B cell (primary cell): Measurements from ENCODE around the gene FUT7. TPM values are rescaled to one million over a fixed set of nuclear protein-coding genes. Genes with fewer than 3 reads are reported as not detected.
"Not testable (repeated sequence)": the region's sequence is repeated elsewhere in the genome, so short reads cannot be mapped to it uniquely, and the experiment has no call there.

Experiments used
- ATAC-seq: fragments of 200-7000 bp; cut with Tn5 transposase; one replicate; pipeline ENCODE4 v1.10.0; 2021; ENCODE audit warnings: low read depth, mild to moderate bottlenecking, moderate number of reproducible peaks, moderate library complexity
- CTCF ChIA-PET: fragments of 350-600 bp; sonication (Branson Sonifier 250); formaldehyde crosslinking; loops from one replicate; lab custom pipeline; 2021; ENCODE audit warnings: antibody characterized with exemption, inconsistent platforms; lab: Charles Lee
- POLR2A ChIA-PET: fragments of 350-600 bp; sonication (Branson Sonifier 250); formaldehyde crosslinking; loops from one replicate; lab custom pipeline; 2021; ENCODE audit warnings: antibody characterized with exemption; lab: Charles Lee
- DNase-seq: peaks from one replicate; pipeline ENCODE4 v3.0.0; 2013
- H2AFZ ChIP-seq: 2 replicates; pipeline ENCODE4 v1.6.1; 2012; ENCODE audit warnings: mild to moderate bottlenecking, low read depth, low read length; ENCODE audit not compliant: insufficient read depth, poor library complexity, severe bottlenecking
- H3K27ac ChIP-seq, 2 donors: 1 replicate in 1 of 2; 2 replicates in 1 of 2; pipeline ENCODE4 v1.5.1; 2012 to 2013; ENCODE audit warnings: low read length in 2 of 2, mild to moderate bottlenecking in 2 of 2, moderate library complexity in 1 of 2
- H3K27me3 ChIP-seq, 4 experiments: fragments of 200-600 bp in 1 of 4; sonication (generic) in 1 of 4; replicated peaks in 1 of 4; 1 replicate in 2 of 4; 2 replicates in 2 of 4; pipeline versions ENCODE4 v1.6.1 to v1.7.0; 2013 to 2016; ENCODE audit warnings: low read length in 3 of 4, mild to moderate bottlenecking in 2 of 4, mixed read lengths in 1 of 4, moderate library complexity in 1 of 4; ENCODE audit not compliant: insufficient read depth in 4 of 4, control insufficient read depth in 3 of 4; ENCODE audit errors: control extremely low read depth in 1 of 4
- H3K36me3 ChIP-seq, 2 experiments: replicated peaks in 1 of 2; 1 replicate in 1 of 2; 2 replicates in 1 of 2; pipeline versions ENCODE4 v1.6.1 to v1.7.1; 2013; ENCODE audit warnings: low read length in 1 of 2; ENCODE audit not compliant: insufficient read depth in 2 of 2, control insufficient read depth in 1 of 2; ENCODE audit errors: control extremely low read depth in 1 of 2, extremely low read depth in 1 of 2
- H3K4me1 ChIP-seq, 2 donors: fragments of 200-600 bp in 1 of 2; sonication (generic) in 1 of 2; 1 replicate in 1 of 2; 2 replicates in 1 of 2; pipeline versions ENCODE4 v1.5.1 to v1.6.1; 2013 to 2017; ENCODE audit warnings: low read length in 2 of 2; ENCODE audit not compliant: control insufficient read depth in 2 of 2, insufficient read depth in 2 of 2
- H3K4me2 ChIP-seq: replicated peaks from 2 replicates; pipeline ENCODE3; 2012; ENCODE audit warnings: mild to moderate bottlenecking, low read depth, low read length; ENCODE audit not compliant: poor library complexity, severe bottlenecking
- H3K4me3 ChIP-seq, 5 experiments: fragments of 200-600 bp in 1 of 5; sonication (generic) in 1 of 5; 1 replicate in 3 of 5; 2 replicates in 2 of 5; pipeline versions ENCODE4 v1.5.1 to v1.7.0; 2011 to 2016; ENCODE audit warnings: low read length in 4 of 5, mild to moderate bottlenecking in 4 of 5, low read depth in 2 of 5, control low read depth in 1 of 5, moderate library complexity in 1 of 5; ENCODE audit not compliant: insufficient read depth in 1 of 5; ENCODE audit errors: control extremely low read depth in 1 of 5, extremely low read depth in 1 of 5
- H3K79me2 ChIP-seq: fragments of 200-600 bp; sonication (generic); one replicate; pipeline ENCODE4 v1.6.0; 2016; ENCODE audit warnings: low read length; ENCODE audit not compliant: control insufficient read depth, insufficient read depth
- H3K9ac ChIP-seq: fragments of 200-600 bp; sonication (generic); 2 replicates; pipeline ENCODE4 v1.6.1; 2017; ENCODE audit warnings: mild to moderate bottlenecking, low read length, moderate library complexity
- H3K9me3 ChIP-seq, 3 donors: one replicate each; pipeline versions ENCODE4 v1.6.1 to v1.7.1; 2013; ENCODE audit warnings: low read length in 2 of 3; ENCODE audit not compliant: control insufficient read depth in 2 of 3, insufficient read depth in 1 of 3; ENCODE audit errors: control extremely low read depth in 1 of 3
- H4K20me1 ChIP-seq: 2 replicates; pipeline ENCODE4 v1.6.0; 2012; ENCODE audit warnings: mild to moderate bottlenecking, low read length; ENCODE audit not compliant: insufficient read depth, control insufficient read depth, poor library complexity, severe bottlenecking
- H3K27ac Mint-ChIP-seq: one replicate; pipeline ENCODE4 v1.8.0; 2021; ENCODE audit warnings: mixed read lengths
- H3K27me3 Mint-ChIP-seq: one replicate; pipeline ENCODE4 v1.8.0; 2021; ENCODE audit warnings: mixed read lengths
- H3K4me1 Mint-ChIP-seq: one replicate; pipeline ENCODE4 v1.8.0; 2021; ENCODE audit warnings: mixed read lengths
- H3K4me3 Mint-ChIP-seq: one replicate; pipeline ENCODE4 v1.8.0; 2021; ENCODE audit warnings: mixed read lengths
- H3K9me3 Mint-ChIP-seq: one replicate; pipeline ENCODE4 v1.8.0; 2022; ENCODE audit warnings: mixed read lengths; ENCODE audit not compliant: insufficient read depth
- EZH2 ChIP-seq: IDR thresholded peaks from 2 replicates; pipeline ENCODE4 v1.6.1; 2012; ENCODE audit warnings: borderline replicate concordance, low read depth, mild to moderate bottlenecking, moderate library complexity, low read length; ENCODE audit not compliant: insufficient read depth, poor library complexity, severe bottlenecking
- WGBS: methylation state at CpG from one replicate; pipeline ENCODE4 v1.1.5; 2013; ENCODE audit warnings: missing lambda C conversion rate; ENCODE audit not compliant: insufficient coverage; 5-methylcytosine and 5-hydroxymethylcytosine counted together
- intact Hi-C: fragments of 100-400 bp; cut with micrococcal nuclease; formaldehyde crosslinking; loops from one replicate; pipeline ENCODE4 v1.10.0; 2022
- polyA plus RNA-seq: library from polyadenylated mRNA; depleted of rRNA; stranded (reverse); fragments of >200 nt; gene quantifications from 2 replicates; pipeline ENCODE4 v1.2.3, GENCODE V29; 2012
- total RNA-seq, 2 donors: library from RNA; stranded (reverse); fragments of 120-200 nt in 1 of 2; gene quantifications; 1 replicate in 1 of 2; 2 replicates in 1 of 2; pipeline versions ENCODE4 v1.2.3 to v1.2.4, GENCODE V29; 2013 to 2022
- TF ChIP-seq, protein P1 (sequence below): fragments of 200-600 bp; IDR thresholded peaks from one replicate; pipeline ENCODE4 v1.8.0; 2022; ENCODE audit warnings: antibody characterized with exemption, mild to moderate bottlenecking

Gene FUT7
- total and polyA plus RNA-seq, 2 donors (not counting 1 experiment from before 2014, with no cell fraction given): 7.3 to 8.2 TPM

DNA sequence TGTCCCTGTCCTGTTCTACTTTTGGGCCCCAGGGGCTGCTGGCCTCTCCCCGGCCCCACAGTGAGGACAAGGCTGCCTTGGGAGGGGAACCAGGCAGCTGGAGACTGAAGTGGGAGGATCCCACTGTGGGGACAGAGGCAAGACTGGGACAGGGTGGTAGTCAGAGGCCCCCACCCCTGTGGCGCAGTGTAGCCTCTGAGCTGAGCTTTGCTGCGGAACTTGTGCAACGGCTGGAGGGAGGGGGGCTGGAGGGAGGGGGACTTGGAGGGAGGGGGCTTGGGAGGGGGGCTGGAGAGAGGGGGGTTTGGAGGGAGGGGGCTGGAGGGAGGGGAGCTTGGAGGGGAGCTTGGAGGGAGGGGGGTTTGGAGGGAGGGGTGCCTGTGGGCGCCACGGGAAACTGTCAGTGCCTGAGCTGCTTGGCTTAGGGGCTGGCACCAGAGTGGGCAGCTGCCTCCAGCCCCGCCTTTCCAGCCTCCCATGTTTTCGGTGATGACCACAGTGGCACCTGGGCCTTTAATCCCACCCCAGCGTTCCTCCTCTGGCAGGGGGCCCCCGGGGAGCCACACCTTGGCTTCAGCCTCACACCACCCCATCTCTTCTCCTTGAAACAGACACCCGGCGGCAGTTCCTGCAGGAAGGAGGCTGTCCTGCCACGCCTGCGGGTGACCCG, 2.3 kb upstream of the FUT7 start:
- Histone ChIP-seq H3K79me2 (peaks cover 12% of the 10 kb centered on the region), H2AFZ (peak overlapping the region; percentile 61), H3K9me3 (peaks cover 0 to 11% (median 0%) of the 10 kb centered on the region in 3 donors), H3K4me3 (peak overlapping the region in 3 of 5 experiments; percentile 19 to 66 (median 27)), H3K27ac (peak overlapping the region; percentile 36 to 47), H3K4me2 (peak overlapping the region; percentile 100), H3K4me1 (peaks cover 59 to 63% of the 10 kb centered on the region in 2 donors), H4K20me1 (peaks cover 5% of the 10 kb centered on the region), H3K27me3 (peaks cover 0 to 6% (median 0%) of the 10 kb centered on the region in 4 experiments), H3K36me3 (no peaks in the 10 kb centered on the region), H3K9ac (peak overlapping the region; percentile 52)
- Mint-ChIP-seq H3K4me3 (peak overlapping the region; percentile 89), H3K9me3 (no peaks in the 10 kb centered on the region), H3K27me3 (no peaks in the 10 kb centered on the region), H3K4me1 (peaks cover 55% of the 10 kb centered on the region), H3K27ac (peak overlapping the region; percentile 95)
- ATAC-seq: no peak
- CTCF ChIA-PET: interaction anchor here (0.6 to 3.9 kb wide), 37 partner anchors 8 to 546 kb away, joined by 3 to 106 read pairs (median 6); partner anchors contain the start of genes AJM1, C8G, CLIC3 and FBXW5
- no peak for DNase-seq
- POLR2A ChIA-PET: interaction anchor here (0.7 to 1.4 kb wide), 11 partner anchors 13 to 271 kb away, joined by 3 to 6 read pairs (median 3); partner anchors contain the start of genes PAXX and RABL6
- WGBS: 3% methylated on average over 10 of the region's 15 CpGs
- TF ChIP-seq, protein P1, sequence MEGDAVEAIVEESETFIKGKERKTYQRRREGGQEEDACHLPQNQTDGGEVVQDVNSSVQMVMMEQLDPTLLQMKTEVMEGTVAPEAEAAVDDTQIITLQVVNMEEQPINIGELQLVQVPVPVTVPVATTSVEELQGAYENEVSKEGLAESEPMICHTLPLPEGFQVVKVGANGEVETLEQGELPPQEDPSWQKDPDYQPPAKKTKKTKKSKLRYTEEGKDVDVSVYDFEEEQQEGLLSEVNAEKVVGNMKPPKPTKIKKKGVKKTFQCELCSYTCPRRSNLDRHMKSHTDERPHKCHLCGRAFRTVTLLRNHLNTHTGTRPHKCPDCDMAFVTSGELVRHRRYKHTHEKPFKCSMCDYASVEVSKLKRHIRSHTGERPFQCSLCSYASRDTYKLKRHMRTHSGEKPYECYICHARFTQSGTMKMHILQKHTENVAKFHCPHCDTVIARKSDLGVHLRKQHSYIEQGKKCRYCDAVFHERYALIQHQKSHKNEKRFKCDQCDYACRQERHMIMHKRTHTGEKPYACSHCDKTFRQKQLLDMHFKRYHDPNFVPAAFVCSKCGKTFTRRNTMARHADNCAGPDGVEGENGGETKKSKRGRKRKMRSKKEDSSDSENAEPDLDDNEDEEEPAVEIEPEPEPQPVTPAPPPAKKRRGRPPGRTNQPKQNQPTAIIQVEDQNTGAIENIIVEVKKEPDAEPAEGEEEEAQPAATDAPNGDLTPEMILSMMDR: no peak
- no peak for TF ChIP-seq EZH2
- intact Hi-C loops: loop anchor here (2.0 to 5.0 kb wide), 2 partner anchors 38 to 191 kb away; partner anchors contain the start of genes AJM1 and SAPCD2

DNA sequence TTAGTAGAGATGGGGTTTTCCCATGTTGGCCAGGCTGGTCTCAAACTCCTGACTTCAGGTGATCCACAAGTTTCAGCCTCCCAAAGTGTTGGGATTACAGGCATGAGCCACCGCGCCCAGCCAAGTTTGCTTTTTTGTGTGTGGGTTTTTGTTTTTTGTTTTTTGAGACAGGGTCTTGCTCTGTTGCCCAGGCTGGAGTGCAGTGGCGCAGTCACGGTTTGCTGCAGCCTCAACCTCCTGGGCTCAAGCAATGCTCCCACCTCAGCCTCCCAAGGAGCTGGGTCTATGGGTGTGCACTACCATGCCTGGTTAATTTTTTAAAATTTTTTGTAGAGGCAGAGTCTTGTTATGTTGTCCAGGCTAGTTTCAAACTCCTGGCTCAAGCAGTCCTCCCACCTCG, 1.6 kb upstream of the FUT7 start:
- peak overlapping the region; percentile 95 for H3K27ac Mint-ChIP-seq
- peaks cover 12% of the 10 kb centered on the region for H3K79me2 ChIP-seq
- not testable (repeated sequence) for H3K27me3 Mint-ChIP-seq, ATAC-seq, H4K20me1 ChIP-seq, H3K9me3 Mint-ChIP-seq, H3K36me3 ChIP-seq, H3K27ac ChIP-seq, H2AFZ ChIP-seq, H3K27me3 ChIP-seq, DNase-seq
- peaks cover 0 to 11% (median 0%) of the 10 kb centered on the region in 3 donors for H3K9me3 ChIP-seq
- peak overlapping the region; percentile 100 for H3K4me2 ChIP-seq
- H3K4me1 Mint-ChIP-seq: peaks cover 60% of the 10 kb centered on the region
- 39% methylated on average over 3 of the region's 5 CpGs for WGBS
- ChIA-PET CTCF (interaction anchor here (0.6 to 3.9 kb wide), 6 partner anchors 30 to 244 kb away, joined by 3 to 106 read pairs (median 14); partner anchors contain the start of genes AJM1 and TMEM141), POLR2A (interaction anchor here (1.1 to 1.4 kb wide), 2 partner anchors 13 to 45 kb away, joined by 3 read pairs; no protein-coding TSS in a partner anchor)
- peaks cover 64 to 70% of the 10 kb centered on the region in 2 donors for H3K4me1 ChIP-seq
- intact Hi-C loops: loop anchor here (2.0 to 5.0 kb wide), 2 partner anchors 39 to 185 kb away; partner anchors contain the start of genes PHPT1 and SAPCD2
- H3K4me3 Mint-ChIP-seq: peak overlapping the region; percentile 89
- H3K9ac ChIP-seq: peak overlapping the region; percentile 70
- H3K4me3 ChIP-seq: peak overlapping the region in 4 of 5 experiments; percentile 25 to 77 (median 54)
